Activated CD4-positive, alpha-beta memory T cell treated with anti-CD3 and anti-CD28 coated beads for 36 hours (primary cell): Measurements from ENCODE around the gene ADCY1. TPM values are rescaled to one million over a fixed set of nuclear protein-coding genes. Genes with fewer than 3 reads are reported as not detected.

Experiments
- CTCF ChIA-PET: fragments of 350-600 bp; sonication (Branson Sonifier 250); formaldehyde crosslinking; loops from one replicate; lab custom pipeline; 2021; ENCODE audit warnings: antibody characterized with exemption, inconsistent platforms; lab: Charles Lee
- POLR2A ChIA-PET: fragments of 350-600 bp; sonication (Branson Sonifier 250); formaldehyde crosslinking; loops from one replicate; lab custom pipeline; 2021; ENCODE audit warnings: antibody characterized with exemption; lab: Charles Lee
- DNase-seq: peaks from one replicate; pipeline ENCODE4 v3.0.0-alpha.2; 2020
- H3K27ac Mint-ChIP-seq: one replicate; pipeline ENCODE4 v1.8.0; 2021; ENCODE audit warnings: mixed read lengths
- H3K27me3 Mint-ChIP-seq: one replicate; pipeline ENCODE4 v1.8.0; 2021; ENCODE audit warnings: mixed read lengths
- H3K36me3 Mint-ChIP-seq: one replicate; pipeline ENCODE4 v1.8.0; 2021; ENCODE audit warnings: mixed read lengths
- H3K4me1 Mint-ChIP-seq: one replicate; pipeline ENCODE4 v1.8.0; 2021; ENCODE audit warnings: low read depth, mixed read lengths
- H3K4me3 Mint-ChIP-seq: one replicate; pipeline ENCODE4 v1.8.0; 2021; ENCODE audit warnings: mild to moderate bottlenecking, mixed read lengths
- H3K9me3 Mint-ChIP-seq: one replicate; pipeline ENCODE4 v1.8.0; 2021; ENCODE audit warnings: mixed read lengths
- intact Hi-C: fragments of 100-400 bp; cut with micrococcal nuclease; formaldehyde crosslinking; loops from one replicate; pipeline ENCODE4 v1.15.1; 2023
- total RNA-seq, 2 experiments: library from RNA; stranded (reverse); gene quantifications; one replicate each; pipeline ENCODE4 v1.2.3, GENCODE V29; 2021

The ADCY1 gene
- total RNA-seq, 2 experiments from 2014 or later = 0.57 to 0.58 TPM

- Mint-ChIP-seq H3K4me1 (no peaks in the 10 kb centered on the region), H3K4me3 (no peak overlapping the region), H3K36me3 (no peaks in the 10 kb centered on the region), H3K9me3 (no peaks in the 10 kb centered on the region), H3K27me3 (no peaks in the 10 kb centered on the region), H3K27ac (no peak overlapping the region)
- ChIA-PET CTCF (no interaction called here), POLR2A (no interaction called here)
- no peak for DNase-seq
- intact Hi-C loops = no loop called here
Measured at GRCh38 chr7:45645141-45645969, 71.2 kb downstream of the ADCY1 start.

- DNase-seq = no peak
- no peaks in the 10 kb centered on the region for H3K9me3 Mint-ChIP-seq
- intact Hi-C loops = no loop called here
- no peaks in the 10 kb centered on the region for H3K27me3 Mint-ChIP-seq
- POLR2A ChIA-PET = no interaction called here
- CTCF ChIA-PET = no interaction called here
- no peaks in the 10 kb centered on the region for H3K36me3 Mint-ChIP-seq
- no peak overlapping the region for H3K27ac Mint-ChIP-seq
- no peak overlapping the region for H3K4me3 Mint-ChIP-seq
- no peaks in the 10 kb centered on the region for H3K4me1 Mint-ChIP-seq
Measured at GRCh38 chr7:45646207-45646821, 72.1 kb downstream of the ADCY1 start.

GRCh38 chr7:45646996-45647825 is 73.0 kb downstream of the ADCY1 start:
- CTCF ChIA-PET = no interaction called here
- no peaks in the 10 kb centered on the region for H3K36me3 Mint-ChIP-seq
- no peak for DNase-seq
- H3K4me3 Mint-ChIP-seq = no peak overlapping the region
- no peak overlapping the region for H3K27ac Mint-ChIP-seq
- POLR2A ChIA-PET = no interaction called here
- H3K27me3 Mint-ChIP-seq = no peaks in the 10 kb centered on the region
- H3K9me3 Mint-ChIP-seq = no peaks in the 10 kb centered on the region
- intact Hi-C loops = no loop called here
- no peaks in the 10 kb centered on the region for H3K4me1 Mint-ChIP-seq

GRCh38 chr7:45647967-45648670 is 74.0 kb downstream of the ADCY1 start:
- no peaks in the 10 kb centered on the region for H3K9me3 Mint-ChIP-seq
- DNase-seq = no peak
- ChIA-PET CTCF (no interaction called here), POLR2A (no interaction called here)
- no peaks in the 10 kb centered on the region for H3K4me1 Mint-ChIP-seq
- H3K27ac Mint-ChIP-seq = no peak overlapping the region
- H3K27me3 Mint-ChIP-seq = no peaks in the 10 kb centered on the region
- intact Hi-C loops = no loop called here
- H3K36me3 Mint-ChIP-seq = no peaks in the 10 kb centered on the region
- H3K4me3 Mint-ChIP-seq = no peak overlapping the region

GRCh38 chr7:45648671-45648995 is 74.5 kb downstream of the ADCY1 start:
- DNase-seq = no peak
- Mint-ChIP-seq H3K27ac (no peak overlapping the region), H3K9me3 (no peaks in the 10 kb centered on the region), H3K4me3 (no peak overlapping the region), H3K27me3 (no peaks in the 10 kb centered on the region), H3K36me3 (no peaks in the 10 kb centered on the region), H3K4me1 (no peaks in the 10 kb centered on the region)
- POLR2A ChIA-PET = no interaction called here
- intact Hi-C loops = no loop called here
- CTCF ChIA-PET = no interaction called here

- intact Hi-C loops = no loop called here
- ChIA-PET POLR2A (no interaction called here), CTCF (no interaction called here)
- Mint-ChIP-seq H3K27me3 (no peaks in the 10 kb centered on the region), H3K4me3 (no peak overlapping the region), H3K4me1 (no peaks in the 10 kb centered on the region), H3K36me3 (no peaks in the 10 kb centered on the region), H3K27ac (no peak overlapping the region), H3K9me3 (no peaks in the 10 kb centered on the region)
- DNase-seq = no peak
Measured at GRCh38 chr7:45649560-45650346, 75.6 kb downstream of the ADCY1 start.

GRCh38 chr7:45650404-45651394 is 76.5 kb downstream of the ADCY1 start:
- Mint-ChIP-seq H3K4me3 (no peak overlapping the region), H3K4me1 (no peaks in the 10 kb centered on the region), H3K9me3 (no peaks in the 10 kb centered on the region), H3K27ac (no peak overlapping the region), H3K27me3 (no peaks in the 10 kb centered on the region), H3K36me3 (no peaks in the 10 kb centered on the region)
- intact Hi-C loops = no loop called here
- ChIA-PET POLR2A (no interaction called here), CTCF (no interaction called here)
- no peak for DNase-seq

GRCh38 chr7:45651540-45651939 is 77.4 kb downstream of the ADCY1 start:
- H3K36me3 Mint-ChIP-seq = no peaks in the 10 kb centered on the region
- CTCF ChIA-PET = no interaction called here
- no peaks in the 10 kb centered on the region for H3K27me3 Mint-ChIP-seq
- DNase-seq = no peak
- H3K4me3 Mint-ChIP-seq = no peak overlapping the region
- H3K4me1 Mint-ChIP-seq = no peaks in the 10 kb centered on the region
- no peak overlapping the region for H3K27ac Mint-ChIP-seq
- intact Hi-C loops = no loop called here
- no peaks in the 10 kb centered on the region for H3K9me3 Mint-ChIP-seq
- POLR2A ChIA-PET = no interaction called here

- intact Hi-C loops = no loop called here
- Mint-ChIP-seq H3K4me1 (no peaks in the 10 kb centered on the region), H3K4me3 (no peak overlapping the region), H3K9me3 (no peaks in the 10 kb centered on the region), H3K27me3 (no peaks in the 10 kb centered on the region), H3K36me3 (no peaks in the 10 kb centered on the region), H3K27ac (no peak overlapping the region)
- no peak for DNase-seq
- ChIA-PET CTCF (interaction anchor here (1.0 kb wide), 1 partner anchor 44 kb away, joined by 3 read pairs; no protein-coding TSS in a partner anchor), POLR2A (no interaction called here)
Measured at GRCh38 chr7:45652630-45653029, 78.5 kb downstream of the ADCY1 start.

GRCh38 chr7:45653209-45653907 is 79.2 kb downstream of the ADCY1 start:
- H3K27ac Mint-ChIP-seq = no peak overlapping the region
- H3K27me3 Mint-ChIP-seq = no peaks in the 10 kb centered on the region
- H3K4me1 Mint-ChIP-seq = no peaks in the 10 kb centered on the region
- intact Hi-C loops = no loop called here
- CTCF ChIA-PET = interaction anchor here (1.0 kb wide), 1 partner anchor 43 kb away, joined by 3 read pairs; no protein-coding TSS in a partner anchor
- H3K4me3 Mint-ChIP-seq = no peak overlapping the region
- DNase-seq = no peak
- no peaks in the 10 kb centered on the region for H3K9me3 Mint-ChIP-seq
- POLR2A ChIA-PET = no interaction called here
- H3K36me3 Mint-ChIP-seq = no peaks in the 10 kb centered on the region
